Midbrain (tissue), 1 donor: ENCODE measurements around the gene APBA3.

ENCODE experiments used
- DNase-seq: peaks from one replicate; lab custom pipeline; 2025; lab: John Stamatoyannopoulos, UW

The APBA3 gene

GRCh38 chr19:3788996-3789778, 27.7 kb upstream of the APBA3 start:
- no peak for DNase-seq

GRCh38 chr19:3785938-3786824, 24.7 kb upstream of the APBA3 start, which contains the start of gene MATK:
MATK (minus strand) TSS chr19:3786381; CDS start chr19:3785135, 1,246 bp downstream.
- DNase-seq = no peak

- DNase-seq = no peak
Measured at GRCh38 chr19:3785451-3785937, 24.0 kb upstream of the APBA3 start.

- no peak for DNase-seq
Measured at GRCh38 chr19:3784607-3785450, 23.3 kb upstream of the APBA3 start.

- DNase-seq = no peak
Measured at GRCh38 chr19:3783660-3784584, 22.4 kb upstream of the APBA3 start.

GRCh38 chr19:3782903-3783302, 21.4 kb upstream of the APBA3 start:
- no peak for DNase-seq

- DNase-seq = no peak
Measured at GRCh38 chr19:3782330-3782729, 20.8 kb upstream of the APBA3 start.

GRCh38 chr19:3781603-3782002, 20.1 kb upstream of the APBA3 start:
- no peak for DNase-seq

- DNase-seq = no peak
Measured at GRCh38 chr19:3780786-3781304, 19.4 kb upstream of the APBA3 start.

- no peak for DNase-seq
Measured at GRCh38 chr19:3778899-3779723, 17.6 kb upstream of the APBA3 start.

- no peak for DNase-seq
Measured at GRCh38 chr19:3778104-3778867, 16.8 kb upstream of the APBA3 start.

- DNase-seq = no peak
Measured at GRCh38 chr19:3776479-3777040, 15.1 kb upstream of the APBA3 start.

GRCh38 chr19:3775831-3776230, 14.3 kb upstream of the APBA3 start:
- DNase-seq = no peak

- DNase-seq = no peak
Measured at GRCh38 chr19:3775374-3775711, 13.9 kb upstream of the APBA3 start.

GRCh38 chr19:3774621-3775373, 13.3 kb upstream of the APBA3 start:
- no peak for DNase-seq

GRCh38 chr19:3773814-3774515, 12.5 kb upstream of the APBA3 start:
- DNase-seq = no peak

GRCh38 chr19:3771906-3772455, 10.5 kb upstream of the APBA3 start, which contains the start of gene RAX2:
RAX2 (minus strand) TSS chr19:3772228; CDS start chr19:3771742, 486 bp downstream.
- DNase-seq = no peak
